ENCODE data around the gene TSACC. TPM values are rescaled to one million over a fixed set of nuclear protein-coding genes. Genes with fewer than 3 reads are reported as not detected.

The TSACC gene
- total and polyA plus RNA-seq, 4 experiments from 2014 or later, result 0.32 TPM; not detected in 3

DNA sequence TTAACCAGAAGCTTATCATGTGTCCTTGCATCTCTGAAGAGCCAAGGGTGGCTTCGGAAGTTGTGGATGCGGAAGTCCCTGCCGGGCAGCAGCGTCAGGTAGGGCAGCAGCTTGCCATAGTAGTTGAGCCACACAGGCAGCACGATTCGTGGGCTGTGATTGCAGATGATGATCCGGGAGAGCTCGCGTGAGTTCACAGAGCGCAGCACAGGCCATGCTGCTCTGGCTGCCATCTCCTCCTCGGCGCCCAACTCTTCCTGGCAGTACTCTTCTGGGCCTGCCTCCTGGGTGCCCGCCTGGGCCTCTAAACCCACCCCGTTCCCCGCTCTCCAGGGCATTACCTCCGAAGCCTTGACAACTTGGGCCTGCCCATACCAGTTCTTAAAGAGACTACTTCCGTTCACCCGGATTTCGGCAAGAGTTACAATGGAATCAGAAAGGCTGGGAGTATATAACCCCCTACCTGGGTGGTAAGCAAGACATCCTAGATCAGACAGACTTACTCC is 39.4 kb upstream of the TSACC start, which contains the start of gene VHLL:
Gene VHLL, minus strand, starts transcription at position 456 of the 506 bp plus-strand sequence. Its CDS starts 118 bp downstream, at position 338.
- no peaks in the 10 kb centered on the region for H3K36me3 ChIP-seq (ENCODE audit: insufficient read depth, low read length)
- intact Hi-C loops (cut with micrococcal nuclease), result no loop called here
- Mint-ChIP-seq H3K27me3 (no peaks in the 10 kb centered on the region), H3K9me3 (no peaks in the 10 kb centered on the region), H3K36me3 (peaks cover 0 to 4% of the 10 kb centered on the region in 2 donors), H3K27ac (peak within 1 kb of the TSS in 1 of 7 donors; percentile 30), H3K4me1 (peaks cover 12 to 20% (median 15%) of the 10 kb centered on the region in 4 donors), H3K4me3 (no peak within 1 kb of the TSS)
- H3K4me1 ChIP-seq (ENCODE audit: insufficient read depth, low read length), result peaks cover 17% of the 10 kb centered on the region
- no peaks in the 10 kb centered on the region for H3K27me3 ChIP-seq (ENCODE audit: insufficient read depth, low read length)
- H3K27ac ChIP-seq (ENCODE audit: low read depth, low read length), result no peak within 1 kb of the TSS
- no peak within 1 kb of the TSS for H3K4me3 ChIP-seq (ENCODE audit: low read length in 2 of 2)
- CTCF ChIA-PET (ENCODE audit: partially characterized antibody), result no interaction called here
- POLR2A ChIA-PET (ENCODE audit: partially characterized antibody), result interaction anchor here (0.9 kb wide), 1 partner anchor 16 kb away, joined by 3 read pairs; the partner anchor contains the start of gene SMG5
- no peaks in the 10 kb centered on the region for H3K9me3 ChIP-seq (ENCODE audit: control insufficient read depth in 1 of 2, low read length in 2 of 2)
- no peak for DNase-seq

DNA sequence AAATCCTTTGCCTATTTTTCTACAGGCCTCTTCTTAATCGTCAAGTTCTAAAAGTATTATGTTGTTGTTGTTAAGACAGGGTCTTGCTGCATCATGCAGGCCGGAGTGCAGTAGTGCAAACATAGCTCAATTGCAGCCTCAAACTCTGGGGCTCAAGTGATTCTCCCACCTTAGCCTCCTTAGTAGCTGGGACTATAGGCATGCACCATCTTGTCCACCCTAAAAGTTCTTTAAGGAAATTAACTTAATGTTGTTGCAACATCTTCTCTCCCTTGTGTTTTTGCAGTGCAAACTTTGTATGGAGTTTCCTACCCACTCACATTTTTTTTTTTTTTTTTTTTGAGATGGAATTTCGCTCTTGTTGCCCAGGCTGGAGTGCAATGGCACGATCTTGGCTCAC is 35.1 kb upstream of the TSACC start:
- intact Hi-C loops (cut with micrococcal nuclease), result no loop called here
- H3K27me3 Mint-ChIP-seq, result no peaks in the 10 kb centered on the region
- no peaks in the 10 kb centered on the region for H3K9me3 Mint-ChIP-seq
- H3K27me3 ChIP-seq (ENCODE audit: insufficient read depth, low read length), result no peaks in the 10 kb centered on the region
- CTCF ChIA-PET (ENCODE audit: partially characterized antibody), result interaction anchor here (0.7 to 1.1 kb wide), 2 partner anchors 15 to 17 kb away, joined by 3 to 4 read pairs; no protein-coding TSS in a partner anchor
- H3K4me1 Mint-ChIP-seq, result no peaks in the 10 kb centered on the region
- no peak overlapping the region for H3K27ac ChIP-seq (ENCODE audit: low read depth, low read length)
- H3K4me3 Mint-ChIP-seq, result no peak overlapping the region
- POLR2A ChIA-PET (ENCODE audit: partially characterized antibody), result interaction anchor here (3.1 kb wide), 1 partner anchor 21 kb away, joined by 11 read pairs; the partner anchor contains the start of gene SMG5
- no peak overlapping the region for H3K27ac Mint-ChIP-seq
- H3K36me3 Mint-ChIP-seq, result peaks cover 9 to 16% of the 10 kb centered on the region in 2 donors
- H3K4me3 ChIP-seq (ENCODE audit: low read length in 2 of 2), result no peak overlapping the region
- H3K9me3 ChIP-seq (ENCODE audit: control insufficient read depth in 1 of 2, low read length in 2 of 2), result no peaks in the 10 kb centered on the region
- H3K36me3 ChIP-seq (ENCODE audit: insufficient read depth, low read length), result peaks cover 7% of the 10 kb centered on the region
- no peak for DNase-seq
- no peaks in the 10 kb centered on the region for H3K4me1 ChIP-seq (ENCODE audit: insufficient read depth, low read length)

DNA sequence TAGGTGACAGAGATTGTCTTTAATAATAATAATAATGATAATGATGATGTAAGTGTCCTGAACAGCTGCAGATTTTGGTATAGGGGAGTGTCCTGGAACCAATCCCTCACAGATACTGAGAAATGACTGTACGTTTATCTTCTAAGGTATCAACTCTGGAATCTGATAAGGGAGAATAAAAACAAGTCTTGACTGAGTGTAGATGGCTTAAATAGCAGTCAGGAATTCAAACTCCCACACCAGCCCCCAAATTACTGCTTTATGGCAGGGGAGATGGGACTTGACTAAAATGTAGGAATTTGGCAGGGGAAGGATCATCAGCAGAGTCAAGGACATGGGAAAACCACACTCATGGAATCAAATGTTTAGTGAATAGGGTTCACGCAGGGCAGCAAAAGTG is 33.1 kb upstream of the TSACC start:
- H3K27ac Mint-ChIP-seq, result no peak overlapping the region
- Histone ChIP-seq H3K9me3 (ENCODE audit: control insufficient read depth in 1 of 2, low read length in 2 of 2) (no peaks in the 10 kb centered on the region), H3K36me3 (ENCODE audit: insufficient read depth, low read length) (peaks cover 24% of the 10 kb centered on the region), H3K4me1 (ENCODE audit: insufficient read depth, low read length) (no peaks in the 10 kb centered on the region), H3K4me3 (ENCODE audit: low read length in 2 of 2) (no peak overlapping the region), H3K27ac (ENCODE audit: low read depth, low read length) (no peak overlapping the region), H3K27me3 (ENCODE audit: insufficient read depth, low read length) (no peaks in the 10 kb centered on the region)
- H3K36me3 Mint-ChIP-seq, result peaks cover 16 to 27% of the 10 kb centered on the region in 2 donors
- intact Hi-C loops (cut with micrococcal nuclease), result no loop called here
- ChIA-PET CTCF (ENCODE audit: partially characterized antibody) (interaction anchor here (1.3 kb wide), 1 partner anchor 14 kb away, joined by 4 read pairs; no protein-coding TSS in a partner anchor), POLR2A (ENCODE audit: partially characterized antibody) (interaction anchor here (3.1 kb wide), 1 partner anchor 23 kb away, joined by 11 read pairs; the partner anchor contains the start of gene SMG5)
- H3K9me3 Mint-ChIP-seq, result no peaks in the 10 kb centered on the region
- no peak for DNase-seq
- no peak overlapping the region for H3K4me3 Mint-ChIP-seq
- H3K27me3 Mint-ChIP-seq, result no peaks in the 10 kb centered on the region
- H3K4me1 Mint-ChIP-seq, result no peaks in the 10 kb centered on the region

DNA sequence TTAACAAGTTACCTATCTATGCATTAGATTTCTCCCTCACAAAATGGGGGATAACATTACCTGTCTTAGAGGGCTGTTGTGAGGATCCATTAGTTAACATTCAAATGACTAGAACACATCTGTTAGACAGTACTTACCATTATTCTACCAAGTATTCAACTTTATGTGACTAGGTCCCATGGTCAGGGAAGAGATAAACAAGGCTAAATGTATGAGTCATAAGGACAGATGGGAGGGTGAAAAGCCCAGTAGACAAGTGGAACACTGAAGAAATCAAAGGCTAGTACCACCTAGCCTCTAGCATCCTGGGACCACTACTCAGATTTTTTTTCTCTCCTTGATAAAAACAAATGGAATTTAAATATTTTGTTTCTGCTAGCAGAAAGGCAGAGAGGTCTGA is 30.2 kb upstream of the TSACC start:
- no peak overlapping the region for H3K27ac Mint-ChIP-seq
- no peak overlapping the region for H3K4me3 Mint-ChIP-seq
- H3K4me3 ChIP-seq (ENCODE audit: low read length in 2 of 2), result no peak overlapping the region
- peaks cover 46% of the 10 kb centered on the region for H3K36me3 ChIP-seq (ENCODE audit: insufficient read depth, low read length)
- intact Hi-C loops (cut with micrococcal nuclease), result no loop called here
- no peak overlapping the region for H3K27ac ChIP-seq (ENCODE audit: low read depth, low read length)
- H3K27me3 Mint-ChIP-seq, result no peaks in the 10 kb centered on the region
- CTCF ChIA-PET (ENCODE audit: partially characterized antibody), result interaction anchor here (1.6 kb wide), 1 partner anchor 11 kb away, joined by 5 read pairs; no protein-coding TSS in a partner anchor
- H3K4me1 Mint-ChIP-seq, result no peaks in the 10 kb centered on the region
- no peaks in the 10 kb centered on the region for H3K4me1 ChIP-seq (ENCODE audit: insufficient read depth, low read length)
- peaks cover 24 to 48% of the 10 kb centered on the region in 2 donors for H3K36me3 Mint-ChIP-seq
- no peaks in the 10 kb centered on the region for H3K9me3 Mint-ChIP-seq
- POLR2A ChIA-PET (ENCODE audit: partially characterized antibody), result interaction anchor here (1.1 kb wide), 1 partner anchor 12 kb away, joined by 3 read pairs; the partner anchor contains the start of gene GLMP
- no peak for DNase-seq
- no peaks in the 10 kb centered on the region for H3K27me3 ChIP-seq (ENCODE audit: insufficient read depth, low read length)
- no peaks in the 10 kb centered on the region for H3K9me3 ChIP-seq (ENCODE audit: control insufficient read depth in 1 of 2, low read length in 2 of 2)

DNA sequence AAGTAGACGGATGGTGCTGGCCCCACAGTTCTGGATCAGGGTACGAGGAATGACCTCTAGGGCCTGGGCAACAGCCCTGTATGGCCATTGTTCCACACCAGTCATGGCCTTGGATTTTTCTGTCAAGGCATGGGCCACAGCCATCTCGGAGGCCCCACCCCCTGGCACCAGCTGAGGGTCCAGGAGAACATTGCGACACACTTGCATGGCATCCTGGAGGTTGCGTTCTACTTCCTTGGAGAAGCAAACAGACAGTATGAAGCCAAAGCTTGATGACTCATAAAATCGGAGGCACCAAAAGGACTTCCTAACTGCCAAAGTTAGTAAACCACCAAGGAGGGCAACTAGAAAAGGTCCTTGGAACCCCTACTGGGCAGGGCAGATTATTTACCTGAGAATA is 27.4 kb upstream of the TSACC start:
- Mint-ChIP-seq H3K4me3 (no peak overlapping the region), H3K27ac (peak overlapping the region in 2 of 7 donors; percentile 43 to 44), H3K27me3 (no peaks in the 10 kb centered on the region), H3K9me3 (no peaks in the 10 kb centered on the region), H3K4me1 (peaks cover 0 to 2% (median 0%) of the 10 kb centered on the region in 4 donors), H3K36me3 (peaks cover 32 to 68% of the 10 kb centered on the region in 2 donors)
- no peak overlapping the region for H3K27ac ChIP-seq (ENCODE audit: low read depth, low read length)
- intact Hi-C loops (cut with micrococcal nuclease), result no loop called here
- H3K36me3 ChIP-seq (ENCODE audit: insufficient read depth, low read length), result peaks cover 59% of the 10 kb centered on the region
- H3K4me3 ChIP-seq (ENCODE audit: low read length in 2 of 2), result no peak overlapping the region
- DNase-seq, result no peak
- H3K27me3 ChIP-seq (ENCODE audit: insufficient read depth, low read length), result no peaks in the 10 kb centered on the region
- no peaks in the 10 kb centered on the region for H3K4me1 ChIP-seq (ENCODE audit: insufficient read depth, low read length)
- no peaks in the 10 kb centered on the region for H3K9me3 ChIP-seq (ENCODE audit: control insufficient read depth in 1 of 2, low read length in 2 of 2)
- ChIA-PET POLR2A (ENCODE audit: partially characterized antibody) (no interaction called here), CTCF (ENCODE audit: partially characterized antibody) (no interaction called here)

DNA sequence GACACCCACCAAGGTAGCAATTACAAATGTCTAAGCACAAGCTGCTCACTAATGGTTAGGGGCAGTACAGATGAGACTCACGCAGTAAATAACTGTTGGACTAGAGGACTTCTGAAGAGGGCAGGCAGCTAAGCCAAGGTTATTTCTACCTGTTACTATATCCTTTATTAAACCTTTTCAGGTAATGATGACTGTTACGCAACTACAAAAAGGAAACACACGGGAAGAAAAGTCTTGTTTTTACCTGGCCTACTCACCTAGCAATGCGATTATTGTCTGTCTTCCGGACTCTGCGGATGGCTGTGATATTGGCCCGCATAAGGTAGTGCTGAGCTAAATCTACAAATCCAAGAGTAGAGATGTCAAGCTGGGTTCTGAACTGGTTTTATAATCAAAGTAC is 21.4 kb upstream of the TSACC start:
- H3K27me3 Mint-ChIP-seq, result no peaks in the 10 kb centered on the region
- peaks cover 66% of the 10 kb centered on the region for H3K36me3 ChIP-seq (ENCODE audit: insufficient read depth, low read length)
- no peaks in the 10 kb centered on the region for H3K9me3 ChIP-seq (ENCODE audit: control insufficient read depth in 1 of 2, low read length in 2 of 2)
- H3K27ac ChIP-seq (ENCODE audit: low read depth, low read length), result no peak overlapping the region
- peaks cover 38 to 83% of the 10 kb centered on the region in 2 donors for H3K36me3 Mint-ChIP-seq
- no peak for DNase-seq
- no peaks in the 10 kb centered on the region for H3K9me3 Mint-ChIP-seq
- CTCF ChIA-PET (ENCODE audit: partially characterized antibody), result interaction anchor here (0.7 to 0.9 kb wide), 3 partner anchors 45 to 226 kb away, joined by 3 to 4 read pairs (median 3); no protein-coding TSS in a partner anchor
- H3K4me1 Mint-ChIP-seq, result peaks cover 0 to 2% (median under 1%) of the 10 kb centered on the region in 4 donors
- intact Hi-C loops (cut with micrococcal nuclease), result no loop called here
- POLR2A ChIA-PET (ENCODE audit: partially characterized antibody), result no interaction called here
- no peak overlapping the region for H3K4me3 ChIP-seq (ENCODE audit: low read length in 2 of 2)
- H3K4me1 ChIP-seq (ENCODE audit: insufficient read depth, low read length), result no peaks in the 10 kb centered on the region
- H3K27me3 ChIP-seq (ENCODE audit: insufficient read depth, low read length), result no peaks in the 10 kb centered on the region
- H3K27ac Mint-ChIP-seq, result peak overlapping the region in 1 of 7 donors; percentile 43
- no peak overlapping the region for H3K4me3 Mint-ChIP-seq

DNA sequence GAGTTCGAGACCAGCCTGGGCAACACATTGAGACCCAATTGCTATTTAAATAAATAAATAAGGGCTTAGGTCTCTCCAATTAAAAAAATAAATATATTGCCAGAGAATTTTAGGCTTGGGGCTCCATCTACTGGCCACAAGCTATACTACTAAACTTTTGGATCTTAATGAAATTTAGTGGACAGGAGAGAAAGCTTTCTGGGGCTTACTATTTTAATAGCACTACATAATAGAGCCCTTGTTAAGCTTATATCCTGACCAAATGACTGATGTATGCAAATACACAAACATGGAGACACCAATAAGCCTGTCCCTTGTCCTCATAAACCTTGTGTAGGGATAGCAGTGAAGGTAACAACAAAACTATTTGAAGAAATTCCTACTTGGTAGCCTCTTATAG is 18.7 kb upstream of the TSACC start:
- no peak overlapping the region for H3K27ac Mint-ChIP-seq
- H3K9me3 ChIP-seq (ENCODE audit: control insufficient read depth in 1 of 2, low read length in 2 of 2), result no peaks in the 10 kb centered on the region
- H3K4me3 Mint-ChIP-seq, result no peak overlapping the region
- peaks cover 34 to 76% of the 10 kb centered on the region in 2 donors for H3K36me3 Mint-ChIP-seq
- no peaks in the 10 kb centered on the region for H3K27me3 ChIP-seq (ENCODE audit: insufficient read depth, low read length)
- H3K9me3 Mint-ChIP-seq, result no peaks in the 10 kb centered on the region
- H3K4me1 ChIP-seq (ENCODE audit: insufficient read depth, low read length), result no peaks in the 10 kb centered on the region
- intact Hi-C loops (cut with micrococcal nuclease), result loop anchor here (2.0 kb wide), 1 partner anchor 173 kb away; no protein-coding TSS in a partner anchor
- H3K27me3 Mint-ChIP-seq, result no peaks in the 10 kb centered on the region
- peaks cover 67% of the 10 kb centered on the region for H3K36me3 ChIP-seq (ENCODE audit: insufficient read depth, low read length)
- POLR2A ChIA-PET (ENCODE audit: partially characterized antibody), result no interaction called here
- no peak overlapping the region for H3K4me3 ChIP-seq (ENCODE audit: low read length in 2 of 2)
- H3K27ac ChIP-seq (ENCODE audit: low read depth, low read length), result no peak overlapping the region
- peaks cover 0 to 2% (median 0%) of the 10 kb centered on the region in 4 donors for H3K4me1 Mint-ChIP-seq
- CTCF ChIA-PET (ENCODE audit: partially characterized antibody), result interaction anchor here (0.6 to 2.5 kb wide), 20 partner anchors 10 to 227 kb away, joined by 3 to 17 read pairs (median 4); partner anchors contain the start of genes CCT3 and PMF1
- DNase-seq, result peak in 3 of 5 donors; percentile 13 to 33 (median 27)

All from CD4-positive, alpha-beta memory T cell (primary cell).